HCT116 (cell line): ENCODE results near the gene SORBS1. TPM values are rescaled to one million over a fixed set of nuclear protein-coding genes. Genes with fewer than 3 reads are reported as not detected.

ENCODE experiments used
- ATAC-seq: fragments of 200-7000 bp; cut with Tn5 transposase; 2 replicates; pipeline ENCODE4 v1.9.1; 2020; ENCODE audit warnings: mild to moderate bottlenecking, moderate library complexity
- BruUV-seq: library from RNA; stranded (reverse); fragments of 400-500 nt; replicated peaks from 2 replicates; lab custom pipeline; 2021; lab: Mats Ljungman, UMichigan
- CTCF ChIA-PET: fragments of 300-600 bp; sonication (Branson Sonifier 250); formaldehyde crosslinking; loops from one replicate; lab custom pipeline; 2021; ENCODE audit warnings: antibody characterized with exemption; lab: Charles Lee
- POLR2A ChIA-PET: fragments of 300-600, 350-600 bp; sonication (Branson Sonifier 250); formaldehyde crosslinking; loops from one replicate; lab custom pipeline; 2021; ENCODE audit warnings: antibody characterized with exemption; lab: Charles Lee
- RAD21 ChIA-PET, 2 experiments: fragments of 300-600 bp; sonication (Branson Sonifier 250); formaldehyde crosslinking; loops; one replicate each; lab custom pipeline; 2023; ENCODE audit warnings: low total read pairs in 2 of 2; ENCODE audit not compliant: uncharacterized antibody in 2 of 2, unreplicated experiment in 2 of 2, low non-redundant PET in 1 of 2; lab: Charles Lee
- DNase-seq: peaks from one replicate; pipeline ENCODE4 v3.0.0-alpha.2; 2010; ENCODE audit warnings: low read depth, low spot score
- H2AFZ ChIP-seq: fragments of 200-600 bp; shearing (Covaris generic), sonication (generic); 2 replicates; pipeline ENCODE4 v1.6.1; 2017; ENCODE audit warnings: low read depth, mixed run types, mixed read lengths, antibody characterized with exemption, low read length; ENCODE audit not compliant: poor library complexity, severe bottlenecking
- H3K27ac ChIP-seq: 2 replicates; pipeline ENCODE4 v1.5.1; 2012; ENCODE audit warnings: low read depth, low read length
- H3K27me3 ChIP-seq: fragments of 200-600 bp; sonication (generic); 2 replicates; pipeline ENCODE4 v1.6.1; 2016; ENCODE audit warnings: mixed run types, low read length, mixed read lengths; ENCODE audit not compliant: insufficient read depth
- H3K36me3 ChIP-seq, 2 experiments: fragments of 200-500 bp in 1 of 2; fragments of 200-600 bp in 1 of 2; sonication (Bioruptor generic) in 1 of 2; sonication (generic) in 1 of 2; 2 replicates each; pipeline versions ENCODE4 v1.5.1 to v1.6.1; 2014 to 2016; ENCODE audit warnings: low read length in 2 of 2, inconsistent platforms in 1 of 2, mixed read lengths in 1 of 2, mixed run types in 1 of 2; ENCODE audit not compliant: insufficient read depth in 2 of 2, control insufficient read depth in 1 of 2
- H3K4me1 ChIP-seq, 2 experiments: fragments of 200-600 bp in 1 of 2; sonication (generic) in 1 of 2; 2 replicates each; pipeline versions ENCODE4 v1.5.1 to v1.6.1; 2012 to 2017; ENCODE audit warnings: low read length in 2 of 2, inconsistent platforms in 1 of 2, mild to moderate bottlenecking in 1 of 2, mixed read lengths in 1 of 2, mixed run types in 1 of 2, moderate library complexity in 1 of 2; ENCODE audit not compliant: insufficient read depth in 2 of 2, control insufficient read depth in 1 of 2
- H3K4me2 ChIP-seq: fragments of 200-600 bp; sonication (generic); 2 replicates; pipeline ENCODE4 v1.6.1; 2017; ENCODE audit warnings: mixed run types, low read length, mixed read lengths
- H3K4me3 ChIP-seq, 2 experiments: fragments of 200-600 bp in 1 of 2; sonication (generic) in 1 of 2; replicated peaks in 1 of 2; 2 replicates each; pipeline ENCODE4 v1.5.1; 2011 to 2016; ENCODE audit warnings: low read length in 2 of 2, control low read depth in 1 of 2, low read depth in 1 of 2, mild to moderate bottlenecking in 1 of 2, mixed read lengths in 1 of 2, mixed run types in 1 of 2
- H3K79me2 ChIP-seq: fragments of 200-600 bp; sonication (generic); 2 replicates; pipeline ENCODE4 v1.6.1; 2017; ENCODE audit warnings: mild to moderate bottlenecking, mixed run types, low read length, moderate library complexity, mixed read lengths; ENCODE audit not compliant: insufficient read depth
- H3K9ac ChIP-seq: fragments of 200-600 bp; sonication (generic); 2 replicates; pipeline ENCODE4 v1.6.1; 2016; ENCODE audit warnings: low read length, mixed read lengths
- H3K9me2 ChIP-seq: fragments of 200-600 bp; sonication (generic), shearing (Covaris generic); 2 replicates; pipeline ENCODE4 v1.6.1; 2017; ENCODE audit warnings: mixed run types, mild to moderate bottlenecking, moderate library complexity; ENCODE audit not compliant: insufficient read depth
- H3K9me3 ChIP-seq, 2 experiments: fragments of 200-500 bp in 1 of 2; fragments of 200-600 bp in 1 of 2; sonication (Bioruptor generic) in 1 of 2; sonication (generic) in 1 of 2; 2 replicates each; pipeline ENCODE4 v1.6.1; 2014 to 2017; ENCODE audit warnings: low read length in 2 of 2, mixed read lengths in 2 of 2, inconsistent platforms in 1 of 2, low read depth in 1 of 2, mild to moderate bottlenecking in 1 of 2, mixed run types in 1 of 2, moderate library complexity in 1 of 2; ENCODE audit not compliant: control insufficient read depth in 1 of 2, insufficient read depth in 1 of 2
- H4K20me1 ChIP-seq: fragments of 200-600 bp; sonication (generic), shearing (Covaris generic); 2 replicates; pipeline ENCODE4 v1.6.1; 2017; ENCODE audit warnings: mixed run types, mild to moderate bottlenecking, moderate library complexity; ENCODE audit not compliant: insufficient read depth
- CEBPB ChIP-seq: IDR thresholded peaks from 2 replicates; pipeline ENCODE4 v1.6.1; 2012; ENCODE audit warnings: low read depth
- ELF1 ChIP-seq: IDR thresholded peaks from 2 replicates; pipeline ENCODE4 v1.6.1; 2012; ENCODE audit warnings: low read depth, borderline replicate concordance
- EZH2phosphoT487 ChIP-seq: fragments of 200-600 bp; IDR thresholded peaks from 2 replicates; pipeline ENCODE4 v1.6.1; 2018; ENCODE audit warnings: antibody characterized with exemption, borderline replicate concordance
- FOSL1 ChIP-seq: IDR thresholded peaks from 2 replicates; pipeline ENCODE4 v1.6.1; 2012; ENCODE audit warnings: low read depth
- JUND ChIP-seq: IDR thresholded peaks from 2 replicates; pipeline ENCODE4 v1.6.1; 2012
- POLR2A ChIP-seq: IDR thresholded peaks from 2 replicates; pipeline ENCODE4 v1.7.0; 2011; ENCODE audit warnings: borderline replicate concordance; ENCODE audit not compliant: insufficient read depth, insufficient read length; ENCODE audit errors: extremely low read depth
- POLR2AphosphoS5 ChIP-seq: IDR thresholded peaks from 2 replicates; pipeline ENCODE4 v1.6.1; 2011; ENCODE audit warnings: mild to moderate bottlenecking, low read depth, low read length, moderate library complexity
- RAD21 ChIP-seq: IDR thresholded peaks from 2 replicates; pipeline ENCODE4 v1.6.1; 2012; ENCODE audit warnings: low read depth, mild to moderate bottlenecking
- SIN3A ChIP-seq: IDR thresholded peaks from 2 replicates; pipeline ENCODE4 v1.6.1; 2012; ENCODE audit warnings: low read depth
- TCF7L2 ChIP-seq: IDR thresholded peaks from 2 replicates; pipeline ENCODE4 v1.7.0; 2011; ENCODE audit warnings: borderline replicate concordance, inconsistent platforms; ENCODE audit not compliant: insufficient read depth, insufficient read length; ENCODE audit errors: extremely low read depth
- ZNF274 ChIP-seq: fragments of 200-500 bp; sonication (Bioruptor generic); IDR thresholded peaks from 2 replicates; pipeline ENCODE4 v1.6.1; 2014; ENCODE audit warnings: mild to moderate bottlenecking, low read depth, low read length, inconsistent platforms
- intact Hi-C: fragments of 100-400 bp; cut with micrococcal nuclease; formaldehyde crosslinking; loops from 2 replicates; pipeline ENCODE4 v1.10.0; 2022
- total RNA-seq: library from RNA; stranded (reverse); gene quantifications from one replicate; pipeline ENCODE4 v1.2.1, GENCODE V29; 2021; ENCODE audit not compliant: unreplicated experiment
- TF ChIP-seq, protein P1 (sequence below): IDR thresholded peaks from 2 replicates; pipeline ENCODE4 v1.6.1; 2012; ENCODE audit warnings: low read depth
- TF ChIP-seq, protein P2 (sequence below): IDR thresholded peaks from 2 replicates; pipeline ENCODE4 v1.6.1; 2012
- TF ChIP-seq, protein P3 (sequence below), 3 experiments: fragments of 200-600 bp in 1 of 3; sonication (generic) in 1 of 3; IDR thresholded peaks in 2 of 3; conservative IDR thresholded peaks in 1 of 3; 2 replicates each; pipeline ENCODE4 v1.5.1; 2012 to 2017; ENCODE audit warnings: low read depth in 2 of 3, low read length in 2 of 3, antibody characterized with exemption in 1 of 3, borderline replicate concordance in 1 of 3, control low read depth in 1 of 3, mild to moderate bottlenecking in 1 of 3, mixed read lengths in 1 of 3, mixed run types in 1 of 3, moderate library complexity in 1 of 3; ENCODE audit not compliant: insufficient read depth in 1 of 3
- TF ChIP-seq, protein P4 (sequence below): IDR thresholded peaks from 2 replicates; pipeline ENCODE4 v1.6.1; 2011; ENCODE audit warnings: mild to moderate bottlenecking, low read length, moderate library complexity; ENCODE audit not compliant: insufficient replicate concordance; ENCODE audit errors: extremely low read depth

Gene SORBS1
- total RNA-seq, 1 experiment from 2014 or later, result 3.4 TPM

DNA sequence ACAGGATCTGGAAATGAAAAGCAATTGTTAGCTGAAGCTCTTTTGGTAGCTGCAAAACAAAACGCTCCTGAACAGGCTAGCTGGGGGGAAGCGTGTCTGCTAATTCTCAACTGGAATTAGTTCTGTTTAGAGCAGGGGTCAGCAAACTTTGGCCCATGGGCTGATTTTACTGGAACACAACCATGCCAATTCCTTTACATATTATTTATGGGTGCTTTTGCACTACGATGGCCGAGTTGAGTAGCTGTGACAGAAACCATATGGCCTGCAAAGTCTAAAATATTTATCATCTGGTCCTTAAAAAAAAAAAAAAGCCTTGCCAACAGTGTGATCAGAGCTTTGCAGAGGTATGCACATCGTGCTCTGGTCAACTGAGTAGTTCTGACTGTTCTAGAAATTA is 162.0 kb downstream of the SORBS1 start:
- CTCF ChIA-PET, result no interaction called here

More for the DNA sequence above, 162.0 kb downstream of the SORBS1 start:
- Histone ChIP-seq H3K4me3 (no peak overlapping the region), H4K20me1 (no peaks in the 10 kb centered on the region), H3K36me3 (no peaks in the 10 kb centered on the region), H3K9me3 (no peaks in the 10 kb centered on the region), H3K4me2 (no peak overlapping the region), H3K27ac (no peak overlapping the region)
- POLR2A ChIA-PET, result interaction anchor here (1.2 kb wide), 1 partner anchor 10 kb away, joined by 4 read pairs; no protein-coding TSS in a partner anchor
- intact Hi-C loops, result no loop called here
- ATAC-seq, result no peak
- TF ChIP-seq POLR2A, result no peak
- TF ChIP-seq, protein P1, sequence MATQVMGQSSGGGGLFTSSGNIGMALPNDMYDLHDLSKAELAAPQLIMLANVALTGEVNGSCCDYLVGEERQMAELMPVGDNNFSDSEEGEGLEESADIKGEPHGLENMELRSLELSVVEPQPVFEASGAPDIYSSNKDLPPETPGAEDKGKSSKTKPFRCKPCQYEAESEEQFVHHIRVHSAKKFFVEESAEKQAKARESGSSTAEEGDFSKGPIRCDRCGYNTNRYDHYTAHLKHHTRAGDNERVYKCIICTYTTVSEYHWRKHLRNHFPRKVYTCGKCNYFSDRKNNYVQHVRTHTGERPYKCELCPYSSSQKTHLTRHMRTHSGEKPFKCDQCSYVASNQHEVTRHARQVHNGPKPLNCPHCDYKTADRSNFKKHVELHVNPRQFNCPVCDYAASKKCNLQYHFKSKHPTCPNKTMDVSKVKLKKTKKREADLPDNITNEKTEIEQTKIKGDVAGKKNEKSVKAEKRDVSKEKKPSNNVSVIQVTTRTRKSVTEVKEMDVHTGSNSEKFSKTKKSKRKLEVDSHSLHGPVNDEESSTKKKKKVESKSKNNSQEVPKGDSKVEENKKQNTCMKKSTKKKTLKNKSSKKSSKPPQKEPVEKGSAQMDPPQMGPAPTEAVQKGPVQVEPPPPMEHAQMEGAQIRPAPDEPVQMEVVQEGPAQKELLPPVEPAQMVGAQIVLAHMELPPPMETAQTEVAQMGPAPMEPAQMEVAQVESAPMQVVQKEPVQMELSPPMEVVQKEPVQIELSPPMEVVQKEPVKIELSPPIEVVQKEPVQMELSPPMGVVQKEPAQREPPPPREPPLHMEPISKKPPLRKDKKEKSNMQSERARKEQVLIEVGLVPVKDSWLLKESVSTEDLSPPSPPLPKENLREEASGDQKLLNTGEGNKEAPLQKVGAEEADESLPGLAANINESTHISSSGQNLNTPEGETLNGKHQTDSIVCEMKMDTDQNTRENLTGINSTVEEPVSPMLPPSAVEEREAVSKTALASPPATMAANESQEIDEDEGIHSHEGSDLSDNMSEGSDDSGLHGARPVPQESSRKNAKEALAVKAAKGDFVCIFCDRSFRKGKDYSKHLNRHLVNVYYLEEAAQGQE, result no peak
- no peak for TF ChIP-seq ELF1
- TF ChIP-seq POLR2AphosphoS5, result no peak
- TF ChIP-seq JUND, result no peak
- TF ChIP-seq CEBPB, result no peak
- no peak for TF ChIP-seq ZNF274
- TF ChIP-seq, protein P2, sequence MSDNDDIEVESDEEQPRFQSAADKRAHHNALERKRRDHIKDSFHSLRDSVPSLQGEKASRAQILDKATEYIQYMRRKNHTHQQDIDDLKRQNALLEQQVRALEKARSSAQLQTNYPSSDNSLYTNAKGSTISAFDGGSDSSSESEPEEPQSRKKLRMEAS, result no peak
- TF ChIP-seq RAD21, result no peak
- no peak for TF ChIP-seq SIN3A
- TF ChIP-seq, protein P3, sequence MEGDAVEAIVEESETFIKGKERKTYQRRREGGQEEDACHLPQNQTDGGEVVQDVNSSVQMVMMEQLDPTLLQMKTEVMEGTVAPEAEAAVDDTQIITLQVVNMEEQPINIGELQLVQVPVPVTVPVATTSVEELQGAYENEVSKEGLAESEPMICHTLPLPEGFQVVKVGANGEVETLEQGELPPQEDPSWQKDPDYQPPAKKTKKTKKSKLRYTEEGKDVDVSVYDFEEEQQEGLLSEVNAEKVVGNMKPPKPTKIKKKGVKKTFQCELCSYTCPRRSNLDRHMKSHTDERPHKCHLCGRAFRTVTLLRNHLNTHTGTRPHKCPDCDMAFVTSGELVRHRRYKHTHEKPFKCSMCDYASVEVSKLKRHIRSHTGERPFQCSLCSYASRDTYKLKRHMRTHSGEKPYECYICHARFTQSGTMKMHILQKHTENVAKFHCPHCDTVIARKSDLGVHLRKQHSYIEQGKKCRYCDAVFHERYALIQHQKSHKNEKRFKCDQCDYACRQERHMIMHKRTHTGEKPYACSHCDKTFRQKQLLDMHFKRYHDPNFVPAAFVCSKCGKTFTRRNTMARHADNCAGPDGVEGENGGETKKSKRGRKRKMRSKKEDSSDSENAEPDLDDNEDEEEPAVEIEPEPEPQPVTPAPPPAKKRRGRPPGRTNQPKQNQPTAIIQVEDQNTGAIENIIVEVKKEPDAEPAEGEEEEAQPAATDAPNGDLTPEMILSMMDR (IDR thresholded peaks at IDR 0.05 in 2 of 3, conservative IDR thresholded peaks at IDR 0.05 in 1 of 3; ENCODE audit: borderline replicate concordance in 1 of 3, insufficient read depth in 1 of 3, low read depth in 2 of 3, low read length in 2 of 3), result no peak
- TF ChIP-seq TCF7L2, result no peak
- TF ChIP-seq EZH2phosphoT487, result no peak
- TF ChIP-seq, protein P4, sequence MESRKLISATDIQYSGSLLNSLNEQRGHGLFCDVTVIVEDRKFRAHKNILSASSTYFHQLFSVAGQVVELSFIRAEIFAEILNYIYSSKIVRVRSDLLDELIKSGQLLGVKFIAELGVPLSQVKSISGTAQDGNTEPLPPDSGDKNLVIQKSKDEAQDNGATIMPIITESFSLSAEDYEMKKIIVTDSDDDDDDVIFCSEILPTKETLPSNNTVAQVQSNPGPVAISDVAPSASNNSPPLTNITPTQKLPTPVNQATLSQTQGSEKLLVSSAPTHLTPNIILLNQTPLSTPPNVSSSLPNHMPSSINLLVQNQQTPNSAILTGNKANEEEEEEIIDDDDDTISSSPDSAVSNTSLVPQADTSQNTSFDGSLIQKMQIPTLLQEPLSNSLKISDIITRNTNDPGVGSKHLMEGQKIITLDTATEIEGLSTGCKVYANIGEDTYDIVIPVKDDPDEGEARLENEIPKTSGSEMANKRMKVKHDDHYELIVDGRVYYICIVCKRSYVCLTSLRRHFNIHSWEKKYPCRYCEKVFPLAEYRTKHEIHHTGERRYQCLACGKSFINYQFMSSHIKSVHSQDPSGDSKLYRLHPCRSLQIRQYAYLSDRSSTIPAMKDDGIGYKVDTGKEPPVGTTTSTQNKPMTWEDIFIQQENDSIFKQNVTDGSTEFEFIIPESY, result no peak
- no peak for TF ChIP-seq FOSL1
- TF ChIP-seq, all 23 proteins: peak for 0
- RAD21 ChIA-PET, result no interaction called here
- H2AFZ ChIP-seq, result no peak overlapping the region
- no peak overlapping the region for H3K9ac ChIP-seq
- no TSS peak for BruUV-seq
- no peak for DNase-seq
- H3K4me1 ChIP-seq, result peaks cover 0 to 18% of the 10 kb centered on the region in 2 experiments; a peak in 2 of 4 replicates
- no peaks in the 10 kb centered on the region for H3K79me2 ChIP-seq
- no peaks in the 10 kb centered on the region for H3K27me3 ChIP-seq
- no peaks in the 10 kb centered on the region for H3K9me2 ChIP-seq
